NB4 (cell line): ENCODE results near the gene LIF.

ENCODE experiments used
- DNase-seq: peaks from one replicate; pipeline ENCODE4 v3.0.0; 2010; ENCODE audit warnings: low read depth
- H3K4me3 ChIP-seq: one replicate; pipeline ENCODE4 v1.5.1; 2011; ENCODE audit warnings: mild to moderate bottlenecking, low read depth, low read length, moderate library complexity
- CTCF ChIP-seq: IDR thresholded peaks from one replicate; pipeline ENCODE4 v1.5.1; 2012; ENCODE audit warnings: low read depth, low read length
- MAX ChIP-seq: IDR thresholded peaks from 2 replicates; pipeline ENCODE4 v1.6.1; 2011; ENCODE audit warnings: low read depth, low read length
- MYC ChIP-seq: IDR thresholded peaks from 2 replicates; pipeline ENCODE4 v1.6.1; 2011; ENCODE audit warnings: low read depth, low read length
- POLR2A ChIP-seq: IDR thresholded peaks from 2 replicates; pipeline ENCODE4 v1.6.1; 2011; ENCODE audit warnings: mild to moderate bottlenecking; ENCODE audit not compliant: insufficient read length; ENCODE audit errors: extremely low read depth

LIF gene

GRCh38 chr22:30193031-30193775, 53.4 kb downstream of the LIF start:
- H3K4me3 ChIP-seq, result no peak overlapping the region
- DNase-seq, result no peak
- TF ChIP-seq MAX, result no peak
- TF ChIP-seq MYC, result no peak
- TF ChIP-seq CTCF, result no peak
- TF ChIP-seq POLR2A, result no peak

DNA sequence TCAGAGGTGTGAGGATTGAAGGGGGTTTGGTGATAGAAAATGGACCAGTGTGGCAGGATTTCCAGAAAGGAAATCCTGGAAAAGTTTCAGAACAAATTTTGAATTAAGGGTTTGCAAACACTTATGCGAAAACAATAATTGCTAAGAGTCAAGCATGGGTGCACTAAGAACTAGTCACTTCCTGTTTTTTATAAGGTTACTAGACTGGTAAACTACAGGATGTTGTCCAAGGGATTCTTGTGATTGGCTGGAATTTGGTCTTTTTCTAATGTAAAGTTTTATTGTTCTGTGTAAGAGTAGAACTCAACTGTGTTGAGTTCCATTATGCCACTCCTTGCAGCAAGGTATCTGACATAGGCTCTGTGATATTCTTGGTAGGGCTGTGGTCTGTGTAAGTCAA, 54.1 kb downstream of the LIF start:
- DNase-seq, result no peak
- H3K4me3 ChIP-seq, result no peak overlapping the region
- no peak for TF ChIP-seq CTCF
- TF ChIP-seq MAX, result no peak
- TF ChIP-seq POLR2A, result no peak
- TF ChIP-seq MYC, result no peak

DNA sequence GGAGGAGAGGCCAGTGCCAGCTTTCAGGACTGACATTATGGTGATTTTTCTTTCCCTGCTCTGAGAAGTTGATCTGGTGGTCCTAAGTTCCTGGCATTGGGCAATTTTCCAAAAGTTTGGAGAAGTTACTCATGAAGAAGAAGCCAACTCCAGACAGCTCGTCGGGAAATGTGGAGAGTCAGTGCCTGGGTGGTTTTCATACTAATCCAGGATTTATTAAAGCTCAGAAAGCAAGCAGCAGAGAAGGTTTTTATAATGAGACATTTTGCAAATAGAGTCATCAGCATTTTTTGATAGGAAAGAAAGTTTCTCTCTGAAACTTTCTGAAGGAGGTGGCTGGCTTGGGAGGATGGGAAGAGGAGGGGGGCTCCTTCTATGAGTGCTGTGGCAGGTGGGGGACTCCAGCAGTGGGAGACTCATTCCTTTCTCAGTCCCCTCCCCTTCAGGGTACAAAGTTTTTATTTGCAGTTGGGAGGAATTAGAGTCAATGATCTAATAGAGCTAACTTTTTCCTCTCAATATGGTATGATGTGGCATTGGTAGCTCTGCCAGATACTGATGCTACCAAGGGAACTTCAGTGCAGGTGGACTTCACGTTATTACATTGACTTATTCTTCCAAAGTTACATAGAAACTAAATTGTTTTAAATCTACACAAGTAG, 55.4 kb downstream of the LIF start:
- TF ChIP-seq MYC (no peak), MAX (no peak), CTCF (no peak)
- no peak for DNase-seq
- H3K4me3 ChIP-seq, result no peak overlapping the region

DNA sequence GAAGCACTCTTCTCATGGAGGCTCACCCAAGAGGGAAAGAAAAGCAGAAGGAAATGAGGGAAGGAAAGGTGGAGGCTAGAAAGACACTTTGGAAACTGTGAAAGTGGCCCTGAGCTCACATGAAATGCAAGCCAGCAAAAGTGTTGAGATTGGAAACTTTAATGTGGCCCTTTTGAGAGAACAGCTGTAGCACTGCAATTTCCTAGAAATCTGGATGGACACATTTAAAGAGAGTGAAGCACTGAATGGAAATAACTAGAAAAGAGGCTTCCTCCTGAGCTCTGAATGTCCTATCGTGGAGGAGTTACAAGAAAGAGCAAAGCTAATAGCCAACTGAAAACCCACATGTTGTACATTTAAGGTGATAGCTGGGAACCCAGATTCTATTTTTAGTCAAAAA, 56.0 kb downstream of the LIF start:
- H3K4me3 ChIP-seq, result no peak overlapping the region
- TF ChIP-seq POLR2A (no peak), MYC (no peak), CTCF (no peak), MAX (no peak)
- no peak for DNase-seq
